SK-N-SH (cell line): ENCODE results near the gene MOCOS. TPM values are rescaled to one million over a fixed set of nuclear protein-coding genes. Genes with fewer than 3 reads are reported as not detected.

Experiments used
- CTCF ChIA-PET: fragments of 300-600, 350-600 bp; formaldehyde crosslinking; extraction: SDS; loops from one replicate; lab custom pipeline; 2021; lab: Yijun Ruan, JAX
- POLR2A ChIA-PET: fragments of 350-600 bp; sonication (Branson Sonifier 250); formaldehyde crosslinking; extraction: SDS; loops from one replicate; lab custom pipeline; 2020; ENCODE audit warnings: antibody characterized with exemption, inconsistent platforms; lab: Yijun Ruan, JAX
- DNase-seq: peaks from one replicate; pipeline ENCODE4 v3.0.0; 2012
- H2AFZ ChIP-seq: fragments of 200-600 bp; sonication (generic); 2 replicates; pipeline ENCODE4 v1.8.1; 2016; ENCODE audit warnings: antibody characterized with exemption, mild to moderate bottlenecking, low read depth
- H3F3A ChIP-seq: fragments of 200-600 bp; sonication (generic); replicated peaks from 2 replicates; pipeline ENCODE3; 2016; ENCODE audit warnings: antibody characterized with exemption, mild to moderate bottlenecking; ENCODE audit not compliant: insufficient read depth
- H3K27ac ChIP-seq, 2 experiments: fragments of 200-500 bp in 1 of 2; fragments of 200-600 bp in 1 of 2; sonication (Bioruptor generic) in 1 of 2; sonication (generic), shearing (Covaris generic) in 1 of 2; 2 replicates each; pipeline versions ENCODE4 v1.5.1 to v1.6.1; 2014 to 2016; ENCODE audit warnings: low read depth in 2 of 2, inconsistent platforms in 1 of 2, low read length in 1 of 2, mild to moderate bottlenecking in 1 of 2, mixed read lengths in 1 of 2
- H3K27me3 ChIP-seq: fragments of 200-600 bp; sonication (generic), shearing (Covaris generic); 2 replicates; pipeline ENCODE4 v1.6.1; 2016; ENCODE audit warnings: mixed run types; ENCODE audit not compliant: insufficient read depth
- H3K36me3 ChIP-seq, 2 experiments: fragments of 200-500 bp in 1 of 2; fragments of 200-600 bp in 1 of 2; sonication (Bioruptor generic) in 1 of 2; sonication (generic) in 1 of 2; replicated peaks in 1 of 2; 2 replicates each; pipeline versions ENCODE3 to v1.5.1; 2014 to 2016; ENCODE audit warnings: low read length in 1 of 2, mild to moderate bottlenecking in 1 of 2; ENCODE audit not compliant: insufficient read depth in 2 of 2, control insufficient read depth in 1 of 2
- H3K4me1 ChIP-seq, 2 experiments: fragments of 200-500 bp in 1 of 2; fragments of 200-600 bp in 1 of 2; sonication (Bioruptor generic) in 1 of 2; sonication (generic), shearing (Covaris generic) in 1 of 2; 2 replicates each; pipeline versions ENCODE4 v1.5.1 to v1.6.1; 2014 to 2016; ENCODE audit warnings: low read depth in 1 of 2, low read length in 1 of 2, mixed run types in 1 of 2; ENCODE audit not compliant: insufficient read depth in 2 of 2, control insufficient read depth in 1 of 2
- H3K4me2 ChIP-seq: fragments of 200-600 bp; sonication (generic), shearing (Covaris generic); 2 replicates; pipeline ENCODE4 v1.6.1; 2017; ENCODE audit warnings: mixed run types
- H3K4me3 ChIP-seq, 2 experiments: fragments of 200-500 bp in 1 of 2; fragments of 200-600 bp in 1 of 2; sonication (Bioruptor generic) in 1 of 2; sonication (generic), shearing (Covaris generic) in 1 of 2; 2 replicates each; pipeline versions ENCODE4 v1.5.1 to v1.8.1; 2014 to 2016; ENCODE audit warnings: low read depth in 2 of 2, inconsistent platforms in 1 of 2, low read length in 1 of 2, mild to moderate bottlenecking in 1 of 2, mixed read lengths in 1 of 2, moderate library complexity in 1 of 2
- H3K79me2 ChIP-seq: fragments of 200-600 bp; sonication (generic); 2 replicates; pipeline ENCODE4 v1.8.1; 2017; ENCODE audit warnings: mild to moderate bottlenecking; ENCODE audit not compliant: insufficient read depth
- H3K9ac ChIP-seq: fragments of 200-600 bp; sonication (generic); 2 replicates; pipeline ENCODE4 v1.6.1; 2017; ENCODE audit warnings: mixed run types
- H3K9me2 ChIP-seq: fragments of 200-600 bp; sonication (generic); 2 replicates; pipeline ENCODE4 v1.6.1; 2017; ENCODE audit warnings: mixed run types
- H3K9me3 ChIP-seq: fragments of 200-600 bp; sonication (generic); 2 replicates; pipeline ENCODE4 v1.6.1; 2017; ENCODE audit warnings: mixed run types, mild to moderate bottlenecking, moderate library complexity
- H4K20me1 ChIP-seq: fragments of 200-600 bp; sonication (generic); 2 replicates; pipeline ENCODE4 v1.6.1; 2017; ENCODE audit warnings: mild to moderate bottlenecking, mixed run types; ENCODE audit not compliant: insufficient read depth
- CHD2 ChIP-seq: fragments of 150-350 bp; IDR thresholded peaks from 2 replicates; pipeline ENCODE4 v1.6.1; 2018; ENCODE audit warnings: low read length; ENCODE audit not compliant: partially characterized antibody
- ELF1 ChIP-seq: IDR thresholded peaks from 2 replicates; pipeline ENCODE4 v1.4.0; 2012
- EP300 ChIP-seq, 2 experiments: IDR thresholded peaks; 2 replicates each; pipeline versions ENCODE4 v1.4.0 to v1.6.1; 2012; ENCODE audit warnings: borderline replicate concordance in 1 of 2, low read depth in 1 of 2, low read length in 1 of 2
- EZH2phosphoT487 ChIP-seq: fragments of 200-600 bp; sonication (generic); IDR thresholded peaks from 2 replicates; pipeline ENCODE4 v1.6.1; 2017; ENCODE audit warnings: low read depth, mixed run types, mild to moderate bottlenecking, antibody characterized with exemption, moderate library complexity, borderline replicate concordance
- FOSL2 ChIP-seq: IDR thresholded peaks from 2 replicates; pipeline ENCODE4 v1.4.0; 2012; ENCODE audit warnings: low read depth, mild to moderate bottlenecking, moderate library complexity, borderline replicate concordance
- GABPA ChIP-seq: IDR thresholded peaks from 2 replicates; pipeline ENCODE4 v1.4.0; 2012; ENCODE audit warnings: low read depth, mild to moderate bottlenecking
- JUND ChIP-seq: IDR thresholded peaks from 2 replicates; pipeline ENCODE4 v1.4.0; 2012
- MEF2A ChIP-seq: IDR thresholded peaks from 2 replicates; pipeline ENCODE4 v1.4.0; 2012; ENCODE audit warnings: low read depth, borderline replicate concordance
- NFIC ChIP-seq: IDR thresholded peaks from 2 replicates; pipeline ENCODE4 v1.4.0; 2012; ENCODE audit warnings: borderline replicate concordance
- RAD21 ChIP-seq: IDR thresholded peaks from 2 replicates; pipeline ENCODE4 v1.6.1; 2012; ENCODE audit warnings: mild to moderate bottlenecking, low read length
- RCOR1 ChIP-seq: fragments of 150-350 bp; IDR thresholded peaks from 2 replicates; pipeline ENCODE4 v1.6.1; 2017; ENCODE audit warnings: antibody characterized with exemption, low read length
- SMC3 ChIP-seq: IDR thresholded peaks from 2 replicates; pipeline ENCODE4 v1.6.1; 2012; ENCODE audit warnings: low read depth, low read length, improper control_type of control experiment
- TCF12 ChIP-seq: IDR thresholded peaks from 2 replicates; pipeline ENCODE4 v1.4.0; 2012
- WGBS: methylation state at CpG from one replicate; pipeline ENCODE4 v1.1.6; 2017; ENCODE audit warnings: low lambda C conversion rate; 5-methylcytosine and 5-hydroxymethylcytosine counted together
- polyA plus RNA-seq, 3 experiments: library from polyadenylated mRNA; depleted of rRNA; stranded (reverse); fragments of >200 nt; gene quantifications; 2 replicates each; pipeline ENCODE4 v1.2.3, GENCODE V29; 2012
- TF ChIP-seq, protein P1 (sequence below): IDR thresholded peaks from 2 replicates; pipeline ENCODE4 v1.4.0; 2012; ENCODE audit warnings: low read depth
- TF ChIP-seq, protein P2 (sequence below): IDR thresholded peaks from 2 replicates; pipeline ENCODE4; 2012
- TF ChIP-seq, protein P3 (sequence below): fragments of 150-350 bp; IDR thresholded peaks from 2 replicates; pipeline ENCODE4 v1.6.1; 2017; ENCODE audit warnings: antibody characterized with exemption, low read length, low read depth, borderline replicate concordance
- TF ChIP-seq, protein P4 (sequence below): fragments of 150-350 bp; IDR thresholded peaks from 2 replicates; pipeline ENCODE4 v1.6.1; 2016; ENCODE audit warnings: mild to moderate bottlenecking, low read depth, low read length
- TF ChIP-seq, protein P5 (sequence below): IDR thresholded peaks from 2 replicates; pipeline ENCODE4 v1.4.0; 2012; ENCODE audit warnings: low read depth, borderline replicate concordance

MOCOS gene
- polyA plus RNA-seq, 1 of the 3 experiments (the other 2 are of a cell fraction) = 1.2 TPM

DNA sequence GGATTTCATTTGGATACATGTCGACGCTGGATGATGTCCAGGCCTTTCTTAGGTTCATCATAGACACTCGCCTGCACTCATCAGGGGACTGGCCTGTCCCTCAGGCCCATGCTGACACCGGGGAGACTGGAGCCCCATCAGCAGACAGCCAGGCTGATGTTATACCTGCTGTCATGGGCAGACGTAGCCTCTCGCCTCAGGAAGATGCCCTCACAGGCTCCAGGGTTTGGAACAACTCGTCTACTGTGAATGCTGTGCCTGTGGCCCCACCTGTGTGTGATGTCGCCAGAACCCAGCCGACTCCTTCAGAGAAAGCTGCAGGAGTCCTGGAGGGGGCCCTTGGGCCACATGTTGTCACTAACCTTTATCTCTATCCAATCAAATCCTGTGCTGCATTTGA is 28.3 kb downstream of the MOCOS start:
- Histone ChIP-seq H3K79me2 (no peaks in the 10 kb centered on the region), H3K9me2 (no peaks in the 10 kb centered on the region), H3F3A (no peaks in the 10 kb centered on the region), H4K20me1 (no peaks in the 10 kb centered on the region), H3K9me3 (no peaks in the 10 kb centered on the region), H3K4me1 (no peaks in the 10 kb centered on the region; a peak in 1 of 4 replicates), H2AFZ (no peak overlapping the region), H3K4me2 (no peak overlapping the region), H3K27me3 (no peaks in the 10 kb centered on the region), H3K9ac (no peak overlapping the region), H3K4me3 (no peak overlapping the region), H3K27ac (no peak overlapping the region), H3K36me3 (no peaks in the 10 kb centered on the region)
- no peak for TF ChIP-seq ELF1
- TF ChIP-seq, protein P1, sequence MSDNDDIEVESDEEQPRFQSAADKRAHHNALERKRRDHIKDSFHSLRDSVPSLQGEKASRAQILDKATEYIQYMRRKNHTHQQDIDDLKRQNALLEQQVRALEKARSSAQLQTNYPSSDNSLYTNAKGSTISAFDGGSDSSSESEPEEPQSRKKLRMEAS = no peak
- TF ChIP-seq, protein P2, sequence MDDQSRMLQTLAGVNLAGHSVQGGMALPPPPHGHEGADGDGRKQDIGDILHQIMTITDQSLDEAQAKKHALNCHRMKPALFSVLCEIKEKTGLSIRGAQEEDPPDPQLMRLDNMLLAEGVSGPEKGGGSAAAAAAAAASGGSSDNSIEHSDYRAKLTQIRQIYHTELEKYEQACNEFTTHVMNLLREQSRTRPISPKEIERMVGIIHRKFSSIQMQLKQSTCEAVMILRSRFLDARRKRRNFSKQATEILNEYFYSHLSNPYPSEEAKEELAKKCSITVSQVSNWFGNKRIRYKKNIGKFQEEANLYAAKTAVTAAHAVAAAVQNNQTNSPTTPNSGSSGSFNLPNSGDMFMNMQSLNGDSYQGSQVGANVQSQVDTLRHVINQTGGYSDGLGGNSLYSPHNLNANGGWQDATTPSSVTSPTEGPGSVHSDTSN = no peak
- no peak for TF ChIP-seq EZH2phosphoT487
- TF ChIP-seq, protein P3, sequence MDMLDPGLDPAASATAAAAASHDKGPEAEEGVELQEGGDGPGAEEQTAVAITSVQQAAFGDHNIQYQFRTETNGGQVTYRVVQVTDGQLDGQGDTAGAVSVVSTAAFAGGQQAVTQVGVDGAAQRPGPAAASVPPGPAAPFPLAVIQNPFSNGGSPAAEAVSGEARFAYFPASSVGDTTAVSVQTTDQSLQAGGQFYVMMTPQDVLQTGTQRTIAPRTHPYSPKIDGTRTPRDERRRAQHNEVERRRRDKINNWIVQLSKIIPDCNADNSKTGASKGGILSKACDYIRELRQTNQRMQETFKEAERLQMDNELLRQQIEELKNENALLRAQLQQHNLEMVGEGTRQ = no peak
- no peak for TF ChIP-seq JUND
- TF ChIP-seq, protein P4, sequence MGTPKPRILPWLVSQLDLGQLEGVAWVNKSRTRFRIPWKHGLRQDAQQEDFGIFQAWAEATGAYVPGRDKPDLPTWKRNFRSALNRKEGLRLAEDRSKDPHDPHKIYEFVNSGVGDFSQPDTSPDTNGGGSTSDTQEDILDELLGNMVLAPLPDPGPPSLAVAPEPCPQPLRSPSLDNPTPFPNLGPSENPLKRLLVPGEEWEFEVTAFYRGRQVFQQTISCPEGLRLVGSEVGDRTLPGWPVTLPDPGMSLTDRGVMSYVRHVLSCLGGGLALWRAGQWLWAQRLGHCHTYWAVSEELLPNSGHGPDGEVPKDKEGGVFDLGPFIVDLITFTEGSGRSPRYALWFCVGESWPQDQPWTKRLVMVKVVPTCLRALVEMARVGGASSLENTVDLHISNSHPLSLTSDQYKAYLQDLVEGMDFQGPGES = no peak
- TF ChIP-seq FOSL2 = no peak
- TF ChIP-seq NFIC = no peak
- TF ChIP-seq TCF12 = no peak
- TF ChIP-seq EP300 (IDR thresholded peaks at IDR 0.05; ENCODE audit: borderline replicate concordance in 1 of 2, low read depth in 1 of 2, low read length in 1 of 2) = no peak
- DNase-seq = no peak
- WGBS = 60% methylated on average over 1 of the region's 9 CpGs
- ChIA-PET CTCF (interaction anchor here (0.7 kb wide), 1 partner anchor 69 kb away, joined by 3 read pairs; no protein-coding TSS in a partner anchor), POLR2A (no interaction called here)

DNA sequence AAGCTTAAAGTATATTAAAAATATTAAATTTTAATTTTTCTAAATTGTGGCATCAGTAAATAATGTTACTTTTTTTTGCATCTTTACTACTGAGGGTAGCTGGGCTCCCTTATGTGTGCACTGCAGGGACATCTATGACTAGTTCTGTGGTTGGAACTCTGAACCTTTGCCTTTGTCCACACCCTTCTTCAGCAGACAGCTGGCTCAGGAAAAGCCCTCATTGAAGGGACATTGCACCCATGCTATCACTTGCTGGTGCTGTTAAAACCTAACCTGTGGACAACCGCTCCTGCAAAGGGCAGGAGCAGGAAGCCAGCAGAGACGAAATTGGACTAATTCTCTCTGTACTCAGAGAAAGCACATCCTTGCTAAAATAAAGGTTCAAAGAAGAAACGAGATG is 30.1 kb downstream of the MOCOS start:
- ChIA-PET POLR2A (no interaction called here), CTCF (interaction anchor here (1.2 kb wide), 1 partner anchor 12 kb away, joined by 3 read pairs; no protein-coding TSS in a partner anchor)
- no peak overlapping the region for H3K27ac ChIP-seq
- 67% methylated on average over 3 of the region's 3 CpGs for WGBS
- H3K4me1 ChIP-seq = no peaks in the 10 kb centered on the region; a peak in 1 of 4 replicates
- H3F3A ChIP-seq = no peaks in the 10 kb centered on the region
- H3K27me3 ChIP-seq = no peaks in the 10 kb centered on the region
- H3K9ac ChIP-seq = no peak overlapping the region
- H3K79me2 ChIP-seq = no peaks in the 10 kb centered on the region
- H3K9me3 ChIP-seq = no peaks in the 10 kb centered on the region
- DNase-seq = no peak
- H3K36me3 ChIP-seq = no peaks in the 10 kb centered on the region
- H3K9me2 ChIP-seq = no peaks in the 10 kb centered on the region
- no peak overlapping the region for H2AFZ ChIP-seq
- H3K4me2 ChIP-seq = no peak overlapping the region
- TF ChIP-seq, protein P1 = no peak
- TF ChIP-seq TCF12 = no peak
- TF ChIP-seq CHD2 = no peak
- TF ChIP-seq RAD21 = no peak
- TF ChIP-seq, protein P2 = no peak
- TF ChIP-seq, protein P4 = no peak
- no peak for TF ChIP-seq NFIC
- TF ChIP-seq ELF1 = no peak
- TF ChIP-seq, protein P5, sequence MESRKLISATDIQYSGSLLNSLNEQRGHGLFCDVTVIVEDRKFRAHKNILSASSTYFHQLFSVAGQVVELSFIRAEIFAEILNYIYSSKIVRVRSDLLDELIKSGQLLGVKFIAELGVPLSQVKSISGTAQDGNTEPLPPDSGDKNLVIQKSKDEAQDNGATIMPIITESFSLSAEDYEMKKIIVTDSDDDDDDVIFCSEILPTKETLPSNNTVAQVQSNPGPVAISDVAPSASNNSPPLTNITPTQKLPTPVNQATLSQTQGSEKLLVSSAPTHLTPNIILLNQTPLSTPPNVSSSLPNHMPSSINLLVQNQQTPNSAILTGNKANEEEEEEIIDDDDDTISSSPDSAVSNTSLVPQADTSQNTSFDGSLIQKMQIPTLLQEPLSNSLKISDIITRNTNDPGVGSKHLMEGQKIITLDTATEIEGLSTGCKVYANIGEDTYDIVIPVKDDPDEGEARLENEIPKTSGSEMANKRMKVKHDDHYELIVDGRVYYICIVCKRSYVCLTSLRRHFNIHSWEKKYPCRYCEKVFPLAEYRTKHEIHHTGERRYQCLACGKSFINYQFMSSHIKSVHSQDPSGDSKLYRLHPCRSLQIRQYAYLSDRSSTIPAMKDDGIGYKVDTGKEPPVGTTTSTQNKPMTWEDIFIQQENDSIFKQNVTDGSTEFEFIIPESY = no peak
- TF ChIP-seq GABPA = no peak
- no peak for TF ChIP-seq RCOR1
- TF ChIP-seq EP300 (IDR thresholded peaks at IDR 0.05; ENCODE audit: borderline replicate concordance in 1 of 2, low read depth in 1 of 2, low read length in 1 of 2) = no peak
- TF ChIP-seq FOSL2 = no peak
- no peak for TF ChIP-seq SMC3
- no peak for TF ChIP-seq MEF2A
- no peak overlapping the region for H3K4me3 ChIP-seq
- no peaks in the 10 kb centered on the region for H4K20me1 ChIP-seq
